Right lobe of liver (tissue), 4 donors: ENCODE results near the gene LURAP1L.
"Not testable (repeated sequence)": the region's sequence is repeated elsewhere in the genome, so short reads cannot be mapped to it uniquely, and the experiment has no call there.

Experiments used
- POLR2A ChIP-seq: fragments of 450-650 bp; IDR thresholded peaks from one replicate; pipeline ENCODE4 v1.6.1; 2017; ENCODE audit warnings: antibody characterized with exemption, mild to moderate bottlenecking
- TF ChIP-seq, protein P1 (sequence below), 4 donors: fragments of 200-600 bp in 3 of 4; fragments of 450-650 bp in 1 of 4; IDR thresholded peaks; one replicate each; pipeline versions ENCODE4 v1.5.1 to v1.8.0; 2016 to 2022; ENCODE audit warnings: antibody characterized with exemption in 4 of 4, mild to moderate bottlenecking in 2 of 4
- donor health status: DM: no; HTN: no; CAD: no.
- donor health status: DM: no; HTN: no; CAD: no.
- donor health status: DM: no; HTN: yes; CAD: no.

DNA sequence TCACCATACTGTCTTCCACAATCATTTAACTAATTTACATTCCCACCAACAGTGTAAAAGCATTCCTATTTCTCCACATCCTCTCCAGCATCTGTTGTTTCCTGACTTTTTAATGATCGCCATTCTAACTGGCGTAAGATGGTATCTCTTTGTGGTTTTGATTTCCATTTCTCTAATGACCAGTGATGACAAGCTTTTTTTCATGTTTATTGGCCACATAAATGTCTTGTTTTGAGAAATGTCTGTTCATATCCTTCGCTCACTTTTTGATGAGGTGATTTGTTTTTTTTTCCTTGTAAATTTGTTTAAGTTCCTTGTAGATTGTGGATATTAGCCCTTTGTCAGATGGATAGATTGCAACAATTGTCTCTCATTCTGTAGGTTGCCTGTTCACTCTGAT, 90.6 kb downstream of the LURAP1L start:
- TF ChIP-seq, protein P1, sequence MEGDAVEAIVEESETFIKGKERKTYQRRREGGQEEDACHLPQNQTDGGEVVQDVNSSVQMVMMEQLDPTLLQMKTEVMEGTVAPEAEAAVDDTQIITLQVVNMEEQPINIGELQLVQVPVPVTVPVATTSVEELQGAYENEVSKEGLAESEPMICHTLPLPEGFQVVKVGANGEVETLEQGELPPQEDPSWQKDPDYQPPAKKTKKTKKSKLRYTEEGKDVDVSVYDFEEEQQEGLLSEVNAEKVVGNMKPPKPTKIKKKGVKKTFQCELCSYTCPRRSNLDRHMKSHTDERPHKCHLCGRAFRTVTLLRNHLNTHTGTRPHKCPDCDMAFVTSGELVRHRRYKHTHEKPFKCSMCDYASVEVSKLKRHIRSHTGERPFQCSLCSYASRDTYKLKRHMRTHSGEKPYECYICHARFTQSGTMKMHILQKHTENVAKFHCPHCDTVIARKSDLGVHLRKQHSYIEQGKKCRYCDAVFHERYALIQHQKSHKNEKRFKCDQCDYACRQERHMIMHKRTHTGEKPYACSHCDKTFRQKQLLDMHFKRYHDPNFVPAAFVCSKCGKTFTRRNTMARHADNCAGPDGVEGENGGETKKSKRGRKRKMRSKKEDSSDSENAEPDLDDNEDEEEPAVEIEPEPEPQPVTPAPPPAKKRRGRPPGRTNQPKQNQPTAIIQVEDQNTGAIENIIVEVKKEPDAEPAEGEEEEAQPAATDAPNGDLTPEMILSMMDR (IDR thresholded peaks at IDR 0.05) = not testable (repeated sequence)
- TF ChIP-seq POLR2A = not testable (repeated sequence)
